Endodermal cell (in vitro differentiated cells): Measurements from ENCODE around the gene SLC32A1. TPM values are rescaled to one million over a fixed set of nuclear protein-coding genes. Genes with fewer than 3 reads are reported as not detected.
A peak's percentile ranks its signal among the peaks of the same experiment; 100 is the strongest.

Experiments
- DNase-seq: peaks from one replicate; pipeline ENCODE4 v3.0.0-alpha.2; 2017
- H3K27ac ChIP-seq: 2 replicates; pipeline ENCODE4 v1.5.1; 2013; ENCODE audit warnings: mild to moderate bottlenecking, low read depth, low read length, moderate library complexity
- H3K27me3 ChIP-seq: 2 replicates; pipeline ENCODE4 v1.6.1; 2013; ENCODE audit warnings: mild to moderate bottlenecking, low read length, moderate library complexity; ENCODE audit not compliant: insufficient read depth, control insufficient read depth, poor library complexity, severe bottlenecking
- H3K36me3 ChIP-seq: 2 replicates; pipeline ENCODE4 v1.7.0; 2013; ENCODE audit warnings: mild to moderate bottlenecking, low read length, moderate library complexity; ENCODE audit not compliant: control insufficient read depth, insufficient read depth
- H3K4me1 ChIP-seq: one replicate; pipeline ENCODE4 v1.7.0; 2013; ENCODE audit warnings: low read length; ENCODE audit not compliant: control insufficient read depth, insufficient read depth
- H3K4me3 ChIP-seq: 2 replicates; pipeline ENCODE4 v1.5.1; 2013; ENCODE audit warnings: mild to moderate bottlenecking, low read length, moderate library complexity
- H3K9ac ChIP-seq: 2 replicates; pipeline ENCODE4 v1.6.1; 2013; ENCODE audit warnings: mild to moderate bottlenecking, low read length, moderate library complexity; ENCODE audit not compliant: poor library complexity, severe bottlenecking; ENCODE audit errors: extremely low read depth
- H3K9me3 ChIP-seq: 2 replicates; pipeline ENCODE4 v1.6.1; 2013; ENCODE audit warnings: mild to moderate bottlenecking, low read length, moderate library complexity; ENCODE audit not compliant: control insufficient read depth
- H3K27ac Mint-ChIP-seq: 2 replicates; pipeline ENCODE4 v1.8.0; 2020; ENCODE audit warnings: mixed read lengths
- H3K27me3 Mint-ChIP-seq: 2 replicates; pipeline ENCODE4 v1.8.0; 2021; ENCODE audit warnings: mild to moderate bottlenecking, mixed read lengths; ENCODE audit not compliant: insufficient read depth
- H3K36me3 Mint-ChIP-seq: 2 replicates; pipeline ENCODE4 v1.8.0; 2020; ENCODE audit warnings: low read depth, mixed read lengths
- H3K4me1 Mint-ChIP-seq: 2 replicates; pipeline ENCODE4 v1.8.0; 2020; ENCODE audit warnings: mixed read lengths
- H3K4me3 Mint-ChIP-seq: 2 replicates; pipeline ENCODE4 v1.8.0; 2020; ENCODE audit warnings: mild to moderate bottlenecking, moderate library complexity, mixed read lengths
- H3K9me3 Mint-ChIP-seq: 2 replicates; pipeline ENCODE4 v1.8.0; 2020; ENCODE audit warnings: mild to moderate bottlenecking, mixed read lengths
- WGBS, 2 experiments: methylation state at CpG; one replicate each; pipeline versions ENCODE4 v1.1.5 to v1.1.7; 2013; ENCODE audit warnings: missing lambda C conversion rate in 2 of 2, mixed read lengths in 1 of 2; ENCODE audit not compliant: insufficient coverage in 1 of 2, insufficient read length in 1 of 2; 5-methylcytosine and 5-hydroxymethylcytosine counted together
- total RNA-seq, 2 donors: library from RNA; stranded (reverse); fragmentation: NEBNext Ultra II Directional in 1 of 2; extraction: Animal tissue kit (Norgen Biotek cat#: 25700) in 1 of 2; gene quantifications; 2 replicates in 1 of 2; 3 replicates in 1 of 2; pipeline ENCODE4 v1.2.1, GENCODE V29; 2021
- TF ChIP-seq, protein P1 (sequence below): fragments of 200-600 bp; sonication (generic); conservative IDR thresholded peaks from 2 replicates; pipeline ENCODE4 v1.5.0; 2021; ENCODE audit warnings: antibody characterized with exemption, mild to moderate bottlenecking

The SLC32A1 gene
- total RNA-seq, 2 donors from 2014 or later = not detected

DNA sequence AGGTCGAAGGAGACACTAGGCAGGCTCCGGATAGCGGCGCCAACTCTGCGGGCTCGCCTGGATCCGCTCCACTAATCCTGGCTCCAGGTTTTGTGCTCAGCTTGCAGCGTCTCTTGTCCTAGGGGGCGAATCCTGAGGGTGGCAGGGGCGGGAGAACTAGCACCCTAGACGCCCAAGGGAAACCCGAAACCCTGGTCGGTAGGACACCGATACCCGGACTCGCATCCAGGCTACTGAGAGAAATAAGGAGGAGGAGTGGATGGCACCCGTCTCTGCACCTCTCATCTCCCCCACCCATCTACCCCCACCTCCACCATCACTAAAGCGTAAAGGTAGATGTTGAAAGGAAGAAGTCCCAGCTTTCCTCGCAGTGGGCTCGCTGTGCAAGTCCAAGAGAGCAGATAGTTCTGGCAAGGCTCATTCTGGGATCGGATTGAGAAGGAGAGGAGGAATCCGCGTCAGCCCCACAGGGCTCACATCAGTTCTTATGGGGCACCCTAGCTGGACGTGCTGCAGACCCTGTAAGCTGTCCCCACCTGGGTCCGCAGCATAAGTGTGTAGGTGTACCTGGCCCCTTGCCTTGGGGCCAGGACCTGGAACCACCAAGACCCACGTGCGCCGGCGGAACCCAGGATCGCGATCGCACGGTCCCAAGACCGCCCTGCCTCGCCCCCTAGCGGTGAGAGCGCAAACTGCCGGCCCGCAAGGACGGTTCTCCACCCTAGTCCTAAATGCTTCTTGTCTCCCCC, 6.9 kb downstream of the SLC32A1 start:
- H3K4me3 Mint-ChIP-seq = peak overlapping the region; percentile 43
- no peaks in the 10 kb centered on the region for H3K9me3 ChIP-seq
- no peaks in the 10 kb centered on the region for H3K36me3 ChIP-seq
- no peak overlapping the region for H3K9ac ChIP-seq
- H3K36me3 Mint-ChIP-seq = no peaks in the 10 kb centered on the region
- peaks cover 5% of the 10 kb centered on the region for H3K9me3 Mint-ChIP-seq
- peaks cover 85% of the 10 kb centered on the region for H3K27me3 ChIP-seq
- 0 to 1% methylated on average over 13 to 36 of the region's 40 CpGs for WGBS, 2 experiments
- H3K27ac ChIP-seq = no peak overlapping the region
- H3K27me3 Mint-ChIP-seq = peaks cover 98% of the 10 kb centered on the region
- H3K4me1 Mint-ChIP-seq = peaks cover 30% of the 10 kb centered on the region
- H3K4me3 ChIP-seq = peak overlapping the region; percentile 81
- peak; percentile 97 for DNase-seq
- H3K4me1 ChIP-seq = peaks cover 7% of the 10 kb centered on the region
- no peak overlapping the region for H3K27ac Mint-ChIP-seq
- TF ChIP-seq, protein P1, sequence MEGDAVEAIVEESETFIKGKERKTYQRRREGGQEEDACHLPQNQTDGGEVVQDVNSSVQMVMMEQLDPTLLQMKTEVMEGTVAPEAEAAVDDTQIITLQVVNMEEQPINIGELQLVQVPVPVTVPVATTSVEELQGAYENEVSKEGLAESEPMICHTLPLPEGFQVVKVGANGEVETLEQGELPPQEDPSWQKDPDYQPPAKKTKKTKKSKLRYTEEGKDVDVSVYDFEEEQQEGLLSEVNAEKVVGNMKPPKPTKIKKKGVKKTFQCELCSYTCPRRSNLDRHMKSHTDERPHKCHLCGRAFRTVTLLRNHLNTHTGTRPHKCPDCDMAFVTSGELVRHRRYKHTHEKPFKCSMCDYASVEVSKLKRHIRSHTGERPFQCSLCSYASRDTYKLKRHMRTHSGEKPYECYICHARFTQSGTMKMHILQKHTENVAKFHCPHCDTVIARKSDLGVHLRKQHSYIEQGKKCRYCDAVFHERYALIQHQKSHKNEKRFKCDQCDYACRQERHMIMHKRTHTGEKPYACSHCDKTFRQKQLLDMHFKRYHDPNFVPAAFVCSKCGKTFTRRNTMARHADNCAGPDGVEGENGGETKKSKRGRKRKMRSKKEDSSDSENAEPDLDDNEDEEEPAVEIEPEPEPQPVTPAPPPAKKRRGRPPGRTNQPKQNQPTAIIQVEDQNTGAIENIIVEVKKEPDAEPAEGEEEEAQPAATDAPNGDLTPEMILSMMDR = peak; percentile 100

DNA sequence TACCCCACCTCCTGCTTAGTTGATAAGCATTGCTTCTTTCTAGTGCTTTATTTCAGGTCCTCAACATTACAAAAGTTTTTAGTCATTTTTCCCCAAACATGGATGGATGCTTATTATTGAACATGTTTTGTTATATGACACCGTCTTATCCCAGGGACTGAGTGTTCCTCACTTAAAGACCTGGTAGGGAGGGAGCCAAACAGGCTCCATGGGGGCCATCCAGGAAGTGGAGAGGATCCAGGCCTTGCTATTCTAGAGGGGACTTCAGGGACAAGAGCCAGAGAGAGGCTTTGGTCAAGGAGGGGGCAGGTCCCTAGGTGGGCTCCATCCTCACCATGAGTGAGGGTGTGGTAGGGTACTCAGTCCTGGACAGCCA, 7.4 kb downstream of the SLC32A1 start:
- Mint-ChIP-seq H3K27me3 (peaks cover 95% of the 10 kb centered on the region), H3K27ac (no peak overlapping the region), H3K4me3 (no peak overlapping the region), H3K36me3 (no peaks in the 10 kb centered on the region), H3K9me3 (peaks cover 5% of the 10 kb centered on the region), H3K4me1 (peaks cover 27% of the 10 kb centered on the region)
- Histone ChIP-seq H3K27ac (no peak overlapping the region), H3K4me3 (no peak overlapping the region), H3K9me3 (no peaks in the 10 kb centered on the region), H3K4me1 (peaks cover 7% of the 10 kb centered on the region), H3K9ac (no peak overlapping the region), H3K27me3 (peaks cover 79% of the 10 kb centered on the region), H3K36me3 (no peaks in the 10 kb centered on the region)
- DNase-seq = no peak
- 79 to 88% methylated on average over 1 of the region's 1 CpG for WGBS, 2 experiments
- TF ChIP-seq, protein P1 = no peak

DNA sequence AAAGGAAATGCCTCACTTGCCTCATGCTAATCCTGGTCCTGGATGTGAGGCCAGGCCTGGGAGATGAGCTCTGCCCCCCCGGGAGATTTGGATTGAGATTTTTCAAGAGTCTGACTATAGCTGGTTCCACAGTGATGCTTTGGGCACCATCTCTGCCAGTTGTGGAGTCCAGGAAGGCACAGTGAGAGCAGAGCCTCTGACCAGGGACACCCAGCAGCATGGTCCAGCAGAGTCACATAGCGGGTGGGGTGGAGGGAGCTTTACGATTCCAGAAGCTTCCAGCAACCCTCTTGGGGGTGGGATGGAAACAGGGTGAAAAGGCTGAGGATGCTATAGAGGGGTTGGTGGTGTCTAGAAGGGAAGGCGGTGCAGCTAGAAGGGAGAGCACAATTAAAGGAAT, 8.7 kb downstream of the SLC32A1 start:
- 74 to 91% methylated on average over 3 to 4 of the region's 4 CpGs for WGBS, 2 experiments
- Histone ChIP-seq H3K4me3 (no peak overlapping the region), H3K36me3 (no peaks in the 10 kb centered on the region), H3K9me3 (no peaks in the 10 kb centered on the region), H3K4me1 (peaks cover 7% of the 10 kb centered on the region), H3K9ac (no peak overlapping the region), H3K27me3 (peaks cover 74% of the 10 kb centered on the region), H3K27ac (no peak overlapping the region)
- Mint-ChIP-seq H3K4me1 (peaks cover 17% of the 10 kb centered on the region), H3K9me3 (peaks cover 5% of the 10 kb centered on the region), H3K27ac (no peak overlapping the region), H3K36me3 (no peaks in the 10 kb centered on the region), H3K27me3 (peaks cover 89% of the 10 kb centered on the region), H3K4me3 (no peak overlapping the region)
- TF ChIP-seq, protein P1 = no peak
- no peak for DNase-seq
